SU-DHL-6 (cell line): Measurements from ENCODE around the gene WWOX.

Experiments
- H2AFZ ChIP-seq: fragments of 200-600 bp; sonication (generic); 2 replicates; pipeline ENCODE4 v1.6.1; 2014; ENCODE audit warnings: low read depth, mild to moderate bottlenecking, moderate library complexity, mixed read lengths, antibody characterized with exemption, low read length; ENCODE audit not compliant: severe bottlenecking
- H3F3A ChIP-seq: fragments of 200-600 bp; shearing (Covaris generic); 2 replicates; pipeline ENCODE4 v1.6.0; 2016; ENCODE audit warnings: antibody characterized with exemption, mild to moderate bottlenecking; ENCODE audit not compliant: insufficient read depth
- H3K27ac ChIP-seq: fragments of 200-600 bp; sonication (generic); 2 replicates; pipeline ENCODE4 v1.5.1; 2016; ENCODE audit warnings: low read depth, mild to moderate bottlenecking, low read length, moderate library complexity, mixed read lengths
- H3K27me3 ChIP-seq: fragments of 200-600 bp; sonication (generic), shearing (Covaris generic); 2 replicates; pipeline ENCODE4 v1.6.0; 2014; ENCODE audit warnings: mild to moderate bottlenecking, low read length
- H3K36me3 ChIP-seq: fragments of 200-600 bp; sonication (generic); 2 replicates; pipeline ENCODE4 v1.6.1; 2014; ENCODE audit warnings: mild to moderate bottlenecking, low read length, mixed read lengths
- H3K4me2 ChIP-seq: fragments of 300-600, 200-600 bp; shearing (Covaris generic), sonication (generic); 2 replicates; pipeline ENCODE4 v1.6.0; 2014; ENCODE audit warnings: low read length, low read depth, mild to moderate bottlenecking; ENCODE audit not compliant: poor library complexity, severe bottlenecking
- H3K4me3 ChIP-seq: fragments of 200-600 bp; sonication (generic); 2 replicates; pipeline ENCODE4 v1.5.1; 2014; ENCODE audit warnings: antibody characterized with exemption, low read length, mild to moderate bottlenecking, mixed read lengths; ENCODE audit not compliant: insufficient read depth, poor library complexity, severe bottlenecking
- H3K79me2 ChIP-seq: fragments of 200-600 bp; sonication (generic); 2 replicates; pipeline ENCODE4 v1.6.1; 2014; ENCODE audit warnings: mild to moderate bottlenecking, low read length, moderate library complexity; ENCODE audit not compliant: insufficient read depth
- H3K9ac ChIP-seq: fragments of 200-600 bp; sonication (generic); 2 replicates; pipeline ENCODE4 v1.7.0; 2014; ENCODE audit warnings: mild to moderate bottlenecking, low read length
- H3K9me2 ChIP-seq: fragments of 200-600 bp; sonication (generic); replicated peaks from 2 replicates; pipeline ENCODE4 v1.6.1; 2014; ENCODE audit warnings: low read length; ENCODE audit not compliant: insufficient read depth
- H3K9me3 ChIP-seq: fragments of 200-600 bp; sonication (generic); 2 replicates; pipeline ENCODE4 v1.6.1; 2014; ENCODE audit warnings: low read length, mixed read lengths; ENCODE audit not compliant: insufficient read depth
- H4K20me1 ChIP-seq: fragments of 200-600 bp; sonication (generic); 2 replicates; pipeline ENCODE4 v1.6.1; 2014; ENCODE audit warnings: low read depth, mild to moderate bottlenecking, antibody characterized with exemption, low read length, moderate library complexity, mixed read lengths
- CTCF ChIP-seq: fragments of 200-600 bp; sonication (generic); IDR thresholded peaks from one replicate; pipeline ENCODE4 v1.5.1; 2017; ENCODE audit warnings: antibody characterized with exemption, mild to moderate bottlenecking, low read length, moderate library complexity; ENCODE audit not compliant: insufficient read depth, poor library complexity, severe bottlenecking
- EZH2phosphoT487 ChIP-seq: fragments of 200-600 bp; sonication (generic), shearing (Covaris generic); conservative IDR thresholded peaks from 2 replicates; pipeline ENCODE4 v1.6.1; 2018; ENCODE audit warnings: mild to moderate bottlenecking, antibody characterized with exemption, low read length, moderate library complexity, mixed read lengths

The WWOX gene

GRCh38 chr16:78742501-78743283 is 643.2 kb downstream of the WWOX start:
- H3K27me3 ChIP-seq: no peaks in the 10 kb centered on the region
- no peaks in the 10 kb centered on the region for H3K36me3 ChIP-seq
- no peaks in the 10 kb centered on the region for H3K79me2 ChIP-seq
- no peaks in the 10 kb centered on the region for H3K9me3 ChIP-seq
- no peak overlapping the region for H2AFZ ChIP-seq
- no peaks in the 10 kb centered on the region for H3K9me2 ChIP-seq
- H3F3A ChIP-seq: no peaks in the 10 kb centered on the region
- H4K20me1 ChIP-seq: no peaks in the 10 kb centered on the region
- no peak overlapping the region for H3K27ac ChIP-seq
- H3K9ac ChIP-seq: no peak overlapping the region
- TF ChIP-seq CTCF (no peak), EZH2phosphoT487 (no peak)
- H3K4me2 ChIP-seq: peak overlapping the region; percentile 48
- peak overlapping the region; percentile 23 for H3K4me3 ChIP-seq

- Histone ChIP-seq H3K27me3 (no peaks in the 10 kb centered on the region), H3F3A (no peaks in the 10 kb centered on the region), H3K9ac (no peak overlapping the region), H3K27ac (no peak overlapping the region), H3K36me3 (no peaks in the 10 kb centered on the region), H4K20me1 (no peaks in the 10 kb centered on the region), H3K4me3 (no peak overlapping the region), H3K9me3 (no peaks in the 10 kb centered on the region), H3K79me2 (no peaks in the 10 kb centered on the region), H3K4me2 (no peak overlapping the region), H2AFZ (no peak overlapping the region), H3K9me2 (no peaks in the 10 kb centered on the region)
- TF ChIP-seq EZH2phosphoT487 (no peak), CTCF (no peak)
Observed at GRCh38 chr16:78743556-78743955, 644.1 kb downstream of the WWOX start.

GRCh38 chr16:78744099-78744498 is 644.6 kb downstream of the WWOX start:
- Histone ChIP-seq H3F3A (no peaks in the 10 kb centered on the region), H3K79me2 (no peaks in the 10 kb centered on the region), H3K36me3 (no peaks in the 10 kb centered on the region), H3K27ac (no peak overlapping the region), H3K4me3 (no peak overlapping the region), H3K27me3 (no peaks in the 10 kb centered on the region), H3K4me2 (no peak overlapping the region), H3K9me2 (no peaks in the 10 kb centered on the region), H3K9ac (no peak overlapping the region), H3K9me3 (no peaks in the 10 kb centered on the region), H4K20me1 (no peaks in the 10 kb centered on the region), H2AFZ (no peak overlapping the region)
- TF ChIP-seq EZH2phosphoT487 (no peak), CTCF (no peak)
